IPS DF 19.7 (cell line): ENCODE measurements around the gene AKR1C1.
"Not testable (repeated sequence)": the region's sequence is repeated elsewhere in the genome, so short reads cannot be mapped to it uniquely, and the experiment has no call there.

Source experiments
- DNase-seq: peaks from one replicate; pipeline ENCODE4 v3.0.0-alpha.2; 2013; ENCODE audit warnings: low read depth, low spot score

AKR1C1 gene

GRCh38 chr10:5018134-5018533, 54.9 kb downstream of the AKR1C1 start:
- DNase-seq: no peak

GRCh38 chr10:5018671-5019277, 55.6 kb downstream of the AKR1C1 start:
- not testable (repeated sequence) for DNase-seq

DNA sequence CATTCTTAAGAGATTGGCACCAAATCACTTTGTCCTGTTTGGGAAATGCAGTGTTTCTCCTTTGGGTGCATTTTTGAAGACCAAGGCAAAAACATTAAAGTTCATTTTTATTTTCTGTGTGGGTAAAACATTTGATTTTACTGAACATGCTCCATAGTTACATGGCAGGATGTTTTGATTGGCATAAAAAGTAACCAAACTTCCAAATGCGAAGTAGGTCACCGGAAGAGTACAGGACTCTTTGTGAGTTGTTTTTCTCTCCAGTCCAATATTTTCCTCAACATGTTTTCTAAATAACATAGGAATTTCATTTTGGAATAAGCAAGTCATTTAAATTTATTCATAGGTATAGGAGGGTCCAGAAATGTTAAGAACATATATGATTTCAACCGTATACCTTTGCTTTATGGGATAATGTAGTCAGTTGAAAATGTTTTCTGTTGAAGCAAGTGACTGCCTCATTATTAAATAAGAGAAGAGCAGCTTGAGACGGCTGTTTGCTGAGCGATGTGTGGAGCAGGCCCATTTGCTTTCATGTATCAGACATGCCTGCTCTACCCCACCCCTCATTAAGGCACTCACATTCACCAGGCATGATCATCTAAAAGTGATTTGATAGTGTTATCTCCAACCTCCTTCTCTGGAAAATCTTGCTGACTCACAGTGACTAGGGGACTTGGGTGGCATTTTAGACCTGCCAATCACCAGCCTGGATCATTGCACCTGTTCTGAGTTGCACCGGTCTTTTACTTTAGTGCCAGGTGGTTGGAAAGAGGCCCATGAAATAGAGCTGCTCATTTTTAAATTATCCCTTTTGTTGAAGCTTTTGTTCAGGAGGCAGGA, 56.8 kb downstream of the AKR1C1 start:
- DNase-seq: not testable (repeated sequence)

DNA sequence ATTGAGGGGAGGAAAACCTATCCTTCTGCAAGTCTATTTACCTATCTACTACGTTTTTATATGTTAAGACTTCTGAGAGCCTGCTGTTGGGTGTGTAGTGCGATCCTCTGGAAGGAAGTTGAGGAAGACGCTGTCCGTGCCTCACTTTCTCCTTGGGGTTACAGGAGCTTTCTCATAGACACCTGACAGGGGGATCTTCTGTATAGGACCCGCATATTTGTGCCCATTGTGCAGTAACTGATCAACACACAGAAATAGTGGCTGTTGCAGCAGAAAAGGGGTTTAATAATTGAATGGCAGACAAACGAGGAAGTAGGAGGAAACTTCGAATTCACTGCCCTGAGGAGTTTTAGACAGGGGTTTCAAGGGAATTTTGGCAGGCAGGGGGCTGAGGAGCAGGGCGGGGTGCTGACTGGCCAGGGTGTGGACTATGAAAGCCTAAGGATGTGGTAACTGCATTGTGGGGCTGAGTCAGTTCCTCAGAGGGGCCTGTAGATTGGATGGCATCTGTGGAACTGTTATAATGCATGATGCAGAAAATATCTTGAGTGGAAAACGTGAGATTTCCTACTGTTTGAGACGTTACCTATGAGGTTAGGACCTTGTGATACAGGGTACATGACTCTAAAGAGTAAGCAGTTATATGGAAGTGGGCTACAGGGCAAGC, 58.5 kb downstream of the AKR1C1 start:
- DNase-seq: not testable (repeated sequence)

GRCh38 chr10:5023177-5023805, 60.1 kb downstream of the AKR1C1 start:
- no peak for DNase-seq

- not testable (repeated sequence) for DNase-seq
Observed at GRCh38 chr10:5025461-5025881, 62.3 kb downstream of the AKR1C1 start.

- DNase-seq: no peak
Observed at GRCh38 chr10:5030989-5031388, 67.8 kb downstream of the AKR1C1 start.

DNA sequence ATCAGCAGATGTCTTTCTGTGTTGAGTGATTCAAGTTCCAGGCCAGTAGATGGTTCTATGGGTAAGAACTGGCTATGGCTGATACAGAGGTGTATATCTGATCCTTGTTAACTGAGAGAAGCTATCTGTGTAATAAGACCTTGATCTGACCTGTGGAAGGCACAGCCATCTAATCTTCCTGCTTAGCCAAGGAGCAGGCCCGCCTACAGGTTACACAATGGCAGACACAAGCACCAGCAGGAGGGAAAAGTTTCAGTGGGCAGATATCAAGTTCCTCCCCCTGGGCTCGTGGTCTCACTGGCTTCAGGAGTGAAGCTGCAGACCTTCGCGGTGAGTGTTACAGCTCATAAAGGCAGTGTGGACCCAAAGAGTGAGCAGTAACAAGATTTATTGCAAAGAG, 68.4 kb downstream of the AKR1C1 start:
- not testable (repeated sequence) for DNase-seq

DNA sequence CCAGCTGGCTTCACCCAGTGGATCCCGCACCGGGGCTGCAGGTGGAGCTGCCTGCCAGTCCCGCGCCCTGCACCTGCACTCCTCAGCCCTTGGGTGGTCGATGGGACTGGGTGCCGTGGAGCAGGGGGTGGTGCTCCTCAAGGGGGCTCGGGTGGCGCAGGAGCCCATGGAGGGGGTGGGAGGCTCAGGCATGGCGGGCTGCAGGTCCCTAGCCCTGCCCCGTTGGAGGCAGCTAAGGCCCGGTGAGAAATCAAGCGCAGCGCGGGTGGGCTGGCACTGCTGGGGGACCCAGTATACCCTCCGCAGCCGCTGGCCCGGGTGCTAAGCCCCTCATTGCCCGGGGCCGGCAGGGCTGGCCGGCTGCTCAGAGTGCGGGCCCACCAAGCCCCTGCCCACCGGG, 69.2 kb downstream of the AKR1C1 start:
- DNase-seq: not testable (repeated sequence)
